NCI-H2227 (cell line): ENCODE results near the gene EPS8L3.
A peak's percentile ranks its signal among the peaks of the same experiment; 100 is the strongest.
"Not testable (repeated sequence)": the region's sequence is repeated elsewhere in the genome, so short reads cannot be mapped to it uniquely, and the experiment has no call there.

ENCODE experiments used
- DNase-seq: peaks from one replicate; lab custom pipeline; 2025; ENCODE audit not compliant: unreplicated experiment; lab: John Stamatoyannopoulos, UW

The EPS8L3 gene

DNA sequence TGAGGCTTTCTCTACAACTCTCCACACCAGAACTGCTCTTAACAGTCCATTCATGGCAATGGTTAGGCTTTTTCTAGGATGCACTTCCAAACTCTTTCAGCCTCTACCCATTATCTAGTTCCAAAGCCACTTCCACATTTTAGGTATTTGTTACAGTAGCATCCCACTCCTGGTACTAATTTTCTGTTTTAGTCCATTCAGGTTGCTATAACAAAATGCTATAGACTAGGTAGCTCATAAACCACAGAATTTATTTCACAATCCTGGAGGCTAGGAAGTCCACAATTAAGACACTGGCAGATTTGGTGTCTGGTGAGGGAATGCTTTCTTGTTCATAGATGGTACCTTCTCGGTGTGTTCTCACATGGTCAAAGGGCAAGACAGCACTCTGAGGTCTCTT lies 17.3 kb upstream of the EPS8L3 start:
- DNase-seq, result no peak

DNA sequence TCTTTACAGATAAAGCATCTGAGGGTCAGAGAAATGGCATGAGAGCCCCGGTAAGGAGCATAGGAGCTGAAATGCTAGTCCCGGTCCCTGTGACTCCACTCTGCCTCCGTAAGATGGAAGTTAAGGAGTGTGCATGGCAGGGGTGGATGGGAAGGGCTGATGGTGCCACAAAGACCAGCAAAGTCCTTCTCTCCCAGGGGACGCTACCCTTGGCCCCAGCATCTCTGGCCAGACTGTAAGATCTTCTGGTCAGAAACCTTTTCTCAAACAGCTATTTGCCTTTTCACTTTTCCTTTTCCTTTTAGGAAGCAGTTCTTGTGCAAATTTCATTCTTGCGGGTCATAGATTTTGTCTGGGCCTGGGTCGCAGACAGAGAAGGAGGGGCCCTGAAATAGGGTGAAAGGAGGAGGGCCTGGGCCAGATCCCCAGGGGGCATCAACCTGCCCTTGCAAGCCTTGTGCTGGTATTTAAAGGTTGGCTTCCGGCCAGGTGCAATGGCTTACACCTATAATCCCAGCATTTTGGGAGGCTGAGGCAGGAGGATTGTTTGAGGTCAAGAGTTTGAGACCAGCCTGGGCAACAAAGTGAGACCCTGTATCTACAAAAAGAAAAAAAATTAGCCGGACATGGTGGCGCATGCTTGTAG lies 14.4 kb upstream of the EPS8L3 start:
- no peak for DNase-seq

DNA sequence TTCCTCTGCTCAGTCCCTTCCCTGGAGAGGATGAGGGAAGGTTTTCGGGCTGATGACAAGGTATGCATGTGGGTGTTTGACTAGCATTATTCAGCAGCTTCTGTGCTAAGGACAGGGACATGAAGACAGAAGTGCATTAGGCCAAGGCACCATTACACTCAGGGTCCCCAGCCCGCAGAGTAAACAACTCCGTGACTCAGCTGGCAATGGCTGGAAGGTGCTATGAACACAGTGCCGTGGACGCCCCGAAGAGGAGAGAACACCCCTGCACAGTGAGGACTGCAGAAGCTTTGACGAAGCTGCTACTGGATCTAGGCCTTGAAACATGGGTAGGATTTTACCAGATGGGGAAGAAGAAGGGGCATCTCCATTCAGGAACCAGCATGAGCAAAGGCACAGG lies 13.7 kb upstream of the EPS8L3 start:
- DNase-seq, result no peak

DNA sequence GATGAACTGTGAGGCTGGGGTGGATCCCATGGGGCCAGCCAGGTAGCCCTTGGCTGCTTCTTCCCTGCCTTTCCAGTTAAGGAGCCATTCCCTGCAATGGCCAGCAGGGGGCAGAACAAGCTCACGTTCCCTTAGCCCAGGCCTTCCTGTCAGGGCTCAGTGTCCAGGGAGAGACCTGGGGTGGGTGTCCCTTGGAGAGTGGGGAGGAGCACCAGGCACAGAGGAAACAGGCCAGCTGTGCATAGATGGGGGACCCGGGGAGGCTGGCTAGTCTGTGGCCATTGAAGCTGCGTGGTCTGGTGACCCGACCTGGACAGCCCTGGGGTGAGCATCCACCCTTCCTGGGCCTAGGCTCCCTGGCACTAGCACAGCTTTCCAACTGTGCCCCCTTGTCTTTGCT lies 13.2 kb upstream of the EPS8L3 start:
- DNase-seq, result peak; percentile 92

DNA sequence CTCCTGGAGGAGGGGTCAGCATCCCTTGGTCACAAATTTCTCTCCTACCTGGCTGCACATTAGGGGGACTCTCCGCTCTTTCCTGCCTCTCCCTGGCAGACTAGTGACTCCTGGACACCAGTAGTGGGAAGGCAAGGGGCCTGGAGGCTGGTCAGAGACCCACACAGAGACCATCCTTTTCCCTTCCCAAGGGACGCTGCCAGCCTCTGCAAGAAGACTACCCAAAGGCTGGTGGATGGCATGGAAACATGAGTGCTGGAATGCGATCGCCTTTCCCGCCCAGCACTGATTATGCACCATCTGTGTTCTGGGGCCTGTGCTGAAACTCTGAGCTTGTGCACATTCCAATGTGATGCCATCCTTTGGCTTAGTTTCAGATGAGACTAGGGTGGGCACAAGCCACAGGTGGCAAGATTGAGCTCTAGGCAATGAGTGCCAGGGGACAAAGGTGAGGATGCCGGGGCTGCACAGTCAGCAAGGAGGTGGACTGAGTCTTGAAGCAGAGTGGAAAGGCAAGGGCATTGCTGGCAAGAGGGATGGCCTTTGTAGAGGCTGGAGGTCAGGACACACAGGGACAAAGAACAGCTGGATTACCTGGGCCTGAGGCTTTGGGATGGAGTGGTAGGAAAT lies 12.6 kb upstream of the EPS8L3 start:
- no peak for DNase-seq

DNA sequence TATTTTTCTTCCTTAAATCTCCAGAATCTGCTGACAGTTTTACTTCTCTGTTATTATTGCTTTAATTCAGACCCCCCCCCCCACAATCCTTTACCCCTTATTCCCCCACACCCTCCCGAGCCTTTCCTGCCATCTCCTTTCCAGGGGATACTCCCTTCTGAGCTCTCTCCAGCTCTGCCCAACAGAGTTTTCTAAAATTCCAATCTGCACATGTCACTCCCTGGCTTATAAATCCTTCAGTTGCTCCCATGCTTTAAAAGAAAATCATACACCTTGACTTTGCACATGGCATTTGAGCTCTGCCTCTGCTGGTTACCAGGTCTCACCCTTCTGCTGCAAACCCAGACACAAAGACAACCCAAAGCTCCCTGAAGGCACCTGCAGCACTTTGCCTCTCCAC lies 11.7 kb upstream of the EPS8L3 start:
- no peak for DNase-seq

DNA sequence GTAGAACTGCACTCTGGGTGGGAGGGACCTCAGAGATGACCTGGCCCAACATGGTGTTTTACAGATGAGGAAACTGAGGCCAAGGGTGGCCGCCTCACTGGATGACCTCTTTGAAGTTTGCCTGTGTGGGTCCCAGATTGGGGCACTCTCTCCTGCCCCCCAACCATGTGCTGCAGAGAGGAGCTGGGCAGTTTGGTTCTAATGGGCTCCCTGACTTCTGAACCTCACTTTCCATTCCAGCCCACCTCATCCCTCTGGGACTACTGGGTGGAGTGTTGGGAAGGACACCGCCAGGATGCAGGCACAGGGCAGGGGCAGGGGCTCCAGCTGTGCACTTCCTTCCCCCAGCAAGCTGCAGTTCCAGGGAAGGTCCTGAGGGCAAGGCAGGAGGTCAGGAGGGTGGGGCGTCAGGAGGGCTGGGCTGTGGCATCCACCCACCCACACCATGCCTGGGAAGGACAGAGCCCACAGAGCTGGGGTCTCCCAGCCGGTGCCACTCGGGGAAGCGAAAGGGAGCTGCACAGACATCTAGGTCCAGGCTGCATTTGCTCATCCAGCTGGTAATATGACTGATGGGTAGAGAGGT lies 10.3 kb upstream of the EPS8L3 start:
- no peak for DNase-seq

DNA sequence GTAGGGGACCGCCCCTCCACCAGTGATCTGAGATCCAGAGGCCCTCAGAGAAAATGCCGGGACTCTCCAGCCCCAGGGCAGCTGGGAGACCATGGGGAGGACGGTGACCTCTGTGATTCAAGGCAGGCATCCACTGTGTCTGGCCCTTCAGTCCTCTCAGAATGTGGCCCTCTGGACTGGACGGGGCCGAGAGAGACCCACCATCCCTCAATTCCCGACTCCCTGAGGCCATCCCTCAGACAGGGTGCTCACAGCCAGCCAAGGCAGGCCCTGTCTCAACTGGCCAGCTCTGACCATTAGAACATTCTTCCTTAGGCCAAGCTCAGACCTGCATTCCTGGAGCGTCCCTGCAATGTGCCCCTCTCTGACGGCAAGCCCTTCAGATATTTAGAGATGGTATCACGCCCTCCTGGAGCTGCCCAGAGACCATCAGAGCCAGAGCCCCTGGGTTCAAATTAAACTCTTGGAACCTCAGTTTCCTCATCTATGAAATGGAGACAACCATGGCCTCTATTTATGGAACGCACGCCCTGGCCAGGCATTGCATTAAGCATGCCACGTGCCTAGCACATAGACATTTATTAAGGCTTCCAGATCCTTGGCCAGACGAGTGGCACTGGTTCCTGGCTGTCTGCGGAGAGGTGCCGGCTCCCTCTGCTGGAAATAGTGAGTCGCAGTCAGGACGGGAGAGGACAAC lies 9.6 kb upstream of the EPS8L3 start:
- peak; percentile 86 for DNase-seq

DNA sequence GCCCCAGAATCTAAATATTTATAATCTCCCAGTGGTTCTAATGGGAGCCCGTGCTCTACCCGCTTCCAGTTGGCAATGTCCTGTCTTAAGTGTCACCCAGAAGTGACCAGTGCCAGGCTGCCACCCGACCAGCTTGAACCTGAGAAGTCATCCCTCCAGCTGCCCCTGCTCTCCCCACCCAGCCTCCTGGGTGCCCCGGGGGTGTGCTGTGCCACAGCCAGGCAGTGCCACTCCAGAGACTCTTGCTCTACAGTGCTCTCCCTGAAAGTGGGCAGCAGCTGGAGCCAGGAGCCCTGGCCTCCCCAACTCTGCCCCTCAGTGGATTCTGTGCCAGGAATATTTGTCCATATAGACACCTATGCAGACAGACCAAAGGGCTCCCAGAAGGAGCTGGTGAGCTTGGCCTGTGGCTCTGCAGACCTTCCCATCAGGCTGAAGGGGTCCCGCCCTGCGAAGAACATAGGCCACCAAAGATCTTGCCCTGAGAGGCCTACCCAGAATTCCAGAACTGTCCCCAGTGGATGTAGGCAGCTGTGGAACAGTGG lies 9.0 kb upstream of the EPS8L3 start:
- no peak for DNase-seq

DNA sequence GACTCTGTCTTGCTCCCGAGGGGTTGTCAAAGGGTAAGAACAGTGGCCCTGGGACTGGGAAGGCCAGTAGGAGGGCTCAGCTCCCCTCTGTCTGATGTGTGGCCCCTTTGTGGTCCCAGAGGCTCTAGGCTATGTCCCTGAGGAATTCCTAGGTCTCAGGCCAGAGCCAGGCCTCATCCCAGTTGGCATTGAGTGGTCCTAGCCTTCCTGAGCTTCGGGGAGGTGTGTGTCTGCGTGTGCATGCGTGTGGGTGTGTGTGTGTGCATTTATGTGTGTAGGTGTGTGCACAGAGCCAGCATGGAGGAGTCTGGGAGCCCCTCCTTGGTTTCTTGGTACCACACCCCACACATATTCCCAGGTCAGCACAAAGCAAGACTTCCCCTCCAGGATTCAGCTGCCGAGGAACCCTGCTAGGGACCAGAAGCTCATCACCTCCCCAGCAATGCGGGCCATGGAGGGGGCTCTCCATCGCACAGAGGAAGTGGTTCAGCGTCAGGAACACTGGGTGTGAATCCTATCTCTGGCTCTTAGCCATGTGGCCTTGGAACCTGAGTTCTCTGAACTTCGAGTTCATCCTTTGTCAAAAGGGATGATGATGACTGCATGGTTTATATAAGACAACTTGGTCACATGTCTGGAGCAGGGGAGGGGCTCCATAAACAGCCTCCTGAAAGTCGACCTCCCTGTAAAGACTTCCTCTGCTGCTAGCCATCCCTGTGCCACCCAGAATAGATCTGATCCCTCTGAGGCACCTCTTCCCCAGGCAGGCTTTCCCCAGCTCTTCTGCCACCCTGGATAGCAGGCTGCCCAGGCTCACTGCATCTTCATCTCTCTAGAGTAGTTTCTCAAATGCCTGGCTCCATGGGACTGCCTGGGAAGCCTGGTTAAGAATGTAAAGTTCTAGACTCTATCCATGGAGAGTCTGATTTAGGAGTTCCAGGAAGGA lies 8.3 kb upstream of the EPS8L3 start:
- DNase-seq, result no peak

DNA sequence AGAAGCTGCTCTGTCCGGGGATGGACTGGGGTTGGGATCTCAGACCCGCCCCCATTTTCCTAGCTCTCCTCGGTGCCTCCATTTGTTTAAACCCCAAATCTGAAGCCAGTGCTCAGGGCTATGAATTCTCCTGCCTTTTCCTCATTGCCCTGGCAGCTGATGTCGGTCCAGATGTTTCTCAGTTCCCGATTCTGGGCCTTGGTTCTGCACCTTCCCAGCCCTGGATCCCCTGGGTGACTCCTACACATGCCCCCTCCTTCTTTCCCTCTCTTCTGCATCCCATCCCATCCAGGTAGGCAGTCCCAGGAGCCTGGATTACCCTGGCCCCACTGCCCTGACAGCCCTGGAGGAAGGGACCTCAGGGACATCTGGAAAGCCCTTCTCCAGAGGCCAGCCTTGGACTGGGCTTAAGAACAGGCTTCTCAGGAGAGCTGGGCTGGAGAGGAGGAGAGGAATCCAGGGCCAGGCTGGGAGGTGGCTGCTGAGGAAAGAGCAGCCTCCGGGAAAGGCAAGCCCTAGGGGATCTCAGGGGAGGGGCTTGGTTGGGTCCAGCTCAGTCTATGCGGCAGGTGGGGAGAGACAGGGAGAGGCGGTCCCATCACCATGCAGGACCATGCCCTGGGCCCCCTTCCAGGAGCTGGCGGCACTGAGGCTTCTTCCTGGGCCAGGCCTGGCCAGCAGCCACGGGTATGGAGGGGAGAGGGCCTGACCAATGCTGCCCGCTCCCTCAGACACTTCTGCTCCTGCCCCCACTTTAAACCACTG lies 6.8 kb upstream of the EPS8L3 start:
- DNase-seq, result no peak

DNA sequence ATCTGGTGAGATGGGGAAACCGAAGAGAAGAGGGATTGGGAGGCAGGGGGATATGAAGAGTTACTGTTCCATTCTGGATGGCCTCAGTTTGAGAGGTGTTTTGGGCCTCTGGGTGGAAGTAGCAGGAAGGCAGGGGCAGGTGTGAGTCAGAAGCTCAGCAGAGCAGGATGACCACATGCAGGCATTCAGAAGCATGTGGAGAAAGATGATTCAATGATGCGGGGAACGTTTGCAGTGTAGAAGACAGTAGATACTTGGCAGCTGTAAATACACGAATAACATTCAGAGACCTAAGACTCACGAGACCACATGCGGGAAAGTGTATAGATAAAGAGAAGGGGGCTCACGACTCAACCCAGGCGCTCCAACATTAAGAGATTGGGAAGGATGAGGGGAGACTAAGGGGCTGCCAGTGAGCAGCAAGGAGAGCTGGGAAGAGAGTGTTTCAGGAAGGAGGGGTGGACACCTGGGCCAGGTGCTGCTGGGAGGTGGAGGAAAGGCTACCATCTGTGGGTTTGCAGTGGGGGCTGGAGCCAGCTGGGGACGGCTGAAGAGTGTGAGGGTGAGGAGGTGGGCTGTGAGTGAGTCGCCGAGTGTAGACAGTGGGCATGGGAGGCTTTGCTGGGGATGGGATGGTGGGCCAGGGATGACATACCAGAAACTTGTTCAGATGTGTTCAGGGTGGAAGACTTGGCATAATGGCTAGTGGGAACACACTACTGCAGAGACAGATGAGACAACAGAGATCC lies 5.8 kb upstream of the EPS8L3 start:
- no peak for DNase-seq

DNA sequence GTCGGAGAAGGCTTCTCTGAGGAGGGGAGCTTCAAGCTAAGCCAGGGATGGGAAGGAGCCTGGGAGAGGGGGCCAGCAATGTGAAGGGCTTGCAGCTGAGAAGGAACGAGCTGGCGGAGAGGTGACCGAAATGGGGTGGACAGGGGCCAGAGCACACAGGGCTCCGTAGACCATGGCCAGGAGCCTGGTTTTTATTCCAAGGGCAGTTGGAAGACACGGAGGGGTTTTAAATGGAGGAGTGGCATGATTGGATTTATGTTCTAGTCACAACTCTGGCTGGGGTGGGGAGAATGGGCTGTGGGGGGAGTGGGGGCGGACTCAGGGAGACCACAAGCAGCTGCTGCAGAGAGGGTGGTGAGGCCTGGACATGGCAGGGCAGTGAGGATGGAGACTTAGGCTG lies 5.1 kb upstream of the EPS8L3 start:
- no peak for DNase-seq

DNA sequence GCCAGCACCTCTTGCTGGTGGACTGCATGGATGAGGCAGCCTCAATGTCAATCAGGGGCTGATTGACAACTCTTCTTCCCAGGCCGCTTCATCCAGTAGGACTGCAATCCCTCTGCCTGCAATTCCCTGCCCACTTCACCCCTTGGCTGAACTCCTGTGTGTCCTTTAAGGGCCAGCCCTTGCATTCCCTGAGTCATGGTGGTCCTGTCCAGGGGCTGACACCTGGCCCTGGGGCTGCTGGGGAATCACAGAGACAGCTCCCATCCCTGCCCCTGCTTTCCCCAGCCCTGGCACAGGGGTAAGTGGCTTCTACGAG lies 4.6 kb upstream of the EPS8L3 start:
- no peak for DNase-seq

DNA sequence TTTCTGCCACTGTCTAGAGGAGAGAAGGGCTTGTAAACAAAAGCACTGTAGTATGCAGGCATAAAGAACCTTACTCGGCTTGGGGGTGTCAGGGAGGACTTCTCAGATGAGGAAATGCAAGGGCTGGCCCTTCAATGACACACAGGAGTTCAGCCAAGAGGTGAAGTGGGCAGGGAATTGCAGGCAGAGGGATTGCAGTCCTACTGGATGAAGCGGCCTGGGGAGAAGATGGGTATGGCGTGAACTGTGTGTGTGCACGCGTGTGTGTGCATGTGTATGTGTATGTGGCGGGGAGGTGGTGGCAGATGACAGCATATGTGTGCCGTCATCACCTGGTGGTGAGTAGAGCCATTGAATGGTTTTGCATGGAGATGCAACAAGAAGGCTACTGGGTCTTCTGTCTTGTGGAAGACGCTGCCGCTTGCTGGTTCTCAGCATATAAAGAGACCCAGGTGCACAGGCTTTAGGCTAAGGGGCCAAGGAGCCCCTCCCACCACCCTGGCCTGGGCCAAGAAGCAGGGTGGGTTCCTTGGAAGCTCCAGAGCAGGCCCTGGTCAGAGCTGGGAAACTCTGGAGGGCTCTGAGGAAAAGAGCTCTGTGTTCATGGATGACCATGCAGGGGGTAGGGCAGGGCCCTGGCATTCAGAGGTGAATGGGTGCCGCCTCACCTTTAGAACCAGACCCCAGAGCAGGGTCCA lies 4.1 kb upstream of the EPS8L3 start:
- no peak for DNase-seq

DNA sequence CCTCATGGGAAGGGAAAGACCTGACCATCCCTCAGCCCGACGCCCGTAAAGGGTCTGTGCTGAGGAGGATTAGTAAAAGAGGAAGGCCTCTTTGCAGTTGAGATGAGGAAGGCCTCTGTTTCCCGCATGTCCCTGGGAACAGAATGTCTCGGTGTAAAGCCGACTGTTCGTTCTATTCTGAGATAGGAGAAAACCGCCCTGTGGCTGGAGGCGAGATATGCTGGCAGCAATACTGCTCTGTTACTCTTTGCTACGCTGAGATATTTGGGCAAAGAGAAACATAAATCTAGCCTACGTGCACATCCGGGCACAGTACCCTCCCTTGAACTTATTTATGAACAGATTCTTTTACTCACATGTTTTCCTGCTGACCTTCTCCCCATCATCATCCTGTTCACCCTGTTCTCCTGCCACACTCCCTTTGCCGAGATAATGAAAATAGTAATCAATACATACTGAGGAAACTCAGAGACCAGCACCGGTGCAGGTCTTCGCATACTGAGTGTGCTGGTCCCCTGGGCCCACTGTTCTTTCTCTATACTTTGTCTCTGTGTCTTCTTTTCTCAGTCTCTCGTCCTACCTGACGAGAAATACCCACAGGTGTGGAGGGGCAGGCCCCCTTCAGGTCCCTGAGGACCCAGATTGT lies 3.4 kb upstream of the EPS8L3 start:
- DNase-seq, result not testable (repeated sequence)

DNA sequence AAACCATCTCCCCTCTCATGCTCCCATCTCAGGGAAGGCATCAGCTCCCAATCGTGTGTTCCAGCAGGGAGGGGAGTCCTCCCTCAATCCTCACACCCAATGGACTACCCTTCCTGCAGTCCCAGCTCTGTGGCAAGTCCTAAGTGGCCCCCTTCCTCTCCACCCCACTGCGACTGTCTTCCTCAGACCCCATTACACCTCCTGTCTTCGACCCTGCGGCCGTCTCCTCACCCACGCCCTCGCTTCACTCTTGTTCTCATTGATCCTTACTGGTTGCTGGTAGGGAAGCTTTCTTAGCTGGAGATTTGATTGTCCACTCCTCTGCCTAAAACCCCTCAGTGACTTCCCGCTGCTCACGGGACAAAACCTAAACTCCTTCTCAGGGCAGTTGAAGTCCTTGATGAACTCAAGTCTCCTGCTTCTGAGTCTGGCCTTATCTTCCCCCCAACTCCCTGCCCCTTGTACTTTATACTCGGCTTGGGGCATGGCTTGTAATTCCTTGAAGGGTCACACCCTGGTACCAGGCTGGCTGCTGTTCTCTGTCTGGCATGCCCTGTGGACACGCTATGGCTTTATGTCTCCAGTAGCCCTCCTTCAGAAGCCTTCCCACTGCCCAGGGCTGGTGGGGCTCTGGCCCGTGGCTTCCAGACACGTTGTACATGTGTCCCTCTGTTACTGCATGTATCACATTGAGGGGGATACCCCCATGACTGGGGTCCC lies 2.3 kb upstream of the EPS8L3 start:
- DNase-seq, result no peak

DNA sequence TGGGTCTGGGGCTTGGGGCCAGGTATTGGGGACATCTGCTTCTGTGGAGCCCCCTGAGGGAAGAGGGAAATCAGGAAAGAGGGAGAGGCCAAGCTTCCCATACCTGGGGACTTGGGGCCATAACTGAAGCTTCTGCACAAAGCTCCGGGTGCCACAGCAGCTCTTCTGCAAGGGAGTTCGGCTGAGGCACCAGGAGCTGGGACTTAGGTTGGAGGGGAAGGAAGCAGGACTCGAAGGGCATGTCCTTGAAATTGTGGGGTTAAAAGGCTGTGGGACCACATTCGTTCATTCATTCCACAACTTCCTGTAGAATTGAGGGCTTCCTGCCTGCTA lies 1.7 kb upstream of the EPS8L3 start:
- no peak for DNase-seq
